ENCODE results near the gene IRF2BP2.

The IRF2BP2 gene

DNA sequence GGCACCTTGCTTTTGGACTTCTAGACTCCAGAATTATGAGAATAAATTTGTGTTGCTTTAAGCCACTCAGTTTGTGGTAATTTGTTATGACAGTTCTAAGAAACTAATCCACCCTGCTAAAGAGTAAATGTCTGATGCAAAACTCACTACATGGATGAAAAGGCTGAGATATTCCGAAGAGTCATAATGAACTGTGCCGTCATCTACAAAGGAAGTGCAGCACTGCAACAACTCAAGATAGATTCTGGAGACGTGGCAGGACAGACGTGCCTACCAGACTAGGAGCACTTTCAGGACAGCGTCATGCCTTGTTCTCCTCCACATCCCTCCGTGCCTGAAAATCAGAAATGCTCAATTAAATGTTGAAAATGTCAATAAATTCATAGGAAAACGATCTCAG, 24.4 kb upstream of the IRF2BP2 start:
- DNase-seq (ENCODE audit: low read depth in 3 of 3): no peak

DNA sequence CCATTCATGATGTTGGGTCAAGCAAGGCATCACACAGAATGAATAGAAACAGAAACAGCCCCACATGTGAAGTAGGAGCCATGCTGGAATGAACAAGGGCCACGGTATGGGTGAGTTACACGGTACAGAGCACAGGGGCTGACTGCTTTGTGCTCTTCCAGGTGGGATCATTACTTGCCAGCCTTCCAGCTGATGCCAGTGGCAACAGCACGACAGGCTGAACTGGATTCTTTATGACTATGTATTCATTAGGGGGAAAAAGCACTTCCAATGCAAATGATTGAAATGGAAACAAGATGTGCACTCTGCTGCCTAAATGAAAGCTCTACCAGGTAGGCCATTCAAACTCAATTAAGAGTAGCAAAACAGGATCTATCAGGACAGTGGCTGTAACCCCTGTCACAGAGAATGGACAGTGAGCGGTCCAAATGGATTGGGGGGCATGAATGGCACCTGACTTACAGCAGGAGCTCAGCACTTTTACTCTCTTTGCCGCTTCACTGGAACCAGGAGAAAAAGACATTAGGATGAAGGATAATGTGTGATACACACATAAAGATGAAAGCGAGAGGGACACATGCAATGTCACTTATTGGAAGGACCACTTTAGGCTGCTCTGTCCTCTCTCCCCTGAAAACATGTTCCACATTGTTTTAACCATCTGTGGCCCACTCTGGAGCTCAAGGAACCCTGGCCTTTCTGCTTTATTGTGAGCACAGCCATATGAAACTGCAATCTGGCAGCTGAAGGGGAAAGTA, 23.4 kb upstream of the IRF2BP2 start:
- no peak for DNase-seq (ENCODE audit: low read depth in 3 of 3)

- DNase-seq (ENCODE audit: low read depth in 3 of 3): no peak
Measured at GRCh38 chr1:234632225-234632624, 22.2 kb upstream of the IRF2BP2 start.

- no peak for DNase-seq (ENCODE audit: low read depth in 3 of 3)
Measured at GRCh38 chr1:234631721-234632125, 21.7 kb upstream of the IRF2BP2 start.

DNA sequence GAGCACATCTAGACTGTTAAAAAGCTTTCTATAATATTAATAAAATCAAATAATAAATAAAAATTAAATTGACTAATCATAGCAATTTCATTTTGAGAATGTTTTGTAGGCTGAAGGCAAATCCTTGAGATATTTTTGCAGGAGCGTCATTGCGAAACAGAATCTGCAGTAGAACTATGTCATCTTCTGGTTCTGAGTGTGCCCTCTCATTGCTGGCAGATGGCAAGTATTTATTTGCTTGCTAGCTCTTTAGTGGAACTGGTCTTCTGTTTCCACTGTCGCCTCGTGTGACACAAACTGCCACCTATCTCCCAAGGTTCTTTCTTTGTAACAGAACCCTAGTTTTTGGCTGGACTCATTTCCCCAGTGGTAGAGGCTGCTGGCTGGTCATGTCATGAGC, 19.0 kb upstream of the IRF2BP2 start:
- DNase-seq (ENCODE audit: low read depth in 3 of 3): no peak

DNA sequence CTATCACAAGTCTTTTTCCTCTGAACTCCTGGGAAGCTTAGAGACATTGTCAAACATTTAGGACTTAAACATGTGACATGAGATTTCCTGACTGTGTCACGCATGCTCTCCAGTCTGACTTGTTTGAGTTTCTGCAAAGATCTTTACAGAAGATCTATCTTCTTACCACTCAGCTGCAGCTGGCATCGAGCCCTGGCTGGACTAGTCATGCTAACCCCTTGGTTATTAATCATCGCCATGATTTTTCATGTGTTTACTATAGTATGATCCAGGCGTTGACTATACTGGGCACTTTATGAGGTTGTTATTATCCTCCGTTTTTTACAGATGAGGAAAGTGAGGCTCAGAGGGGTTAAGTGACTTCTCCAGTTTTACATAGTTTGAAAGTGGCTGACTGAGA, 18.1 kb upstream of the IRF2BP2 start:
- DNase-seq (ENCODE audit: low read depth in 3 of 3): no peak

GRCh38 chr1:234627009-234627950, 17.3 kb upstream of the IRF2BP2 start:
- no peak for DNase-seq (ENCODE audit: low read depth in 3 of 3)

DNA sequence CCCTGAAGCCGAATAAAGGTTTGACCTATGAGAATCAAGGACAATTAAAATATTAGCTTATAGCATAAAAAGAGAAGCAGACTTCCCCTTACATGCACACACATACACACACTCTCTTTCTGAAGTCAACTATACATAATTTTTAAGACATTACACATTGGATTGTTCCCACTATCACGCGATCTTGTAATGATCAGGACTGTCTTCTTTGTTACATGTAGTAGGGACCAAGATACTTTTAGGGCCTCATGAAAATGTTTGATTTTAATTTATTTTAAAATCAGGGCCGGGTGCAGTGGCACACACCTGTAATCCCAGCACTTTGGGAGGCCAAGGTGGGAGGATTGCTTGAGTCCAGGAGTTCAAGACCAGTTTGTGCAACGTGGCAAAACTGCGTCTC, 16.4 kb upstream of the IRF2BP2 start:
- DNase-seq (ENCODE audit: low read depth in 3 of 3): no peak

GRCh38 chr1:234624724-234625117, 14.7 kb upstream of the IRF2BP2 start:
- DNase-seq (ENCODE audit: low read depth in 3 of 3): no peak

GRCh38 chr1:234621657-234622335, 11.8 kb upstream of the IRF2BP2 start:
- no peak for DNase-seq (ENCODE audit: low read depth in 3 of 3)

DNA sequence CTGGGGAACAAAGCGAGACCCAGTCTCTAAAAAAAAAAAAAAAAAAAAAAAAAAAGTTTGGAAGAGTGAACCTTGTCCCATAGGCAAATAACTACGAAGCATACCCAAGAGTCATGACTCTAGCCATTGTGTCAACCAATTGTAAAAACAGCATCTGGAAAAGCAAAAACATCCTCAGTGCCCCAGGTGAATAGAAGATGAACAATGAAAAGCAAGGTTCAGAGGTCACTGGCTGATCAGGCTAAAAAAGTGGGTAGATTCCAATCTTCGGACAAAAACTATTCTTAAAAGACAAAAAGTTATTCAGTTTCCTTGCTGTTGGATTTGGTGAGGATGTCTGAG, 11.1 kb upstream of the IRF2BP2 start:
- no peak for DNase-seq (ENCODE audit: low read depth in 3 of 3)

DNA sequence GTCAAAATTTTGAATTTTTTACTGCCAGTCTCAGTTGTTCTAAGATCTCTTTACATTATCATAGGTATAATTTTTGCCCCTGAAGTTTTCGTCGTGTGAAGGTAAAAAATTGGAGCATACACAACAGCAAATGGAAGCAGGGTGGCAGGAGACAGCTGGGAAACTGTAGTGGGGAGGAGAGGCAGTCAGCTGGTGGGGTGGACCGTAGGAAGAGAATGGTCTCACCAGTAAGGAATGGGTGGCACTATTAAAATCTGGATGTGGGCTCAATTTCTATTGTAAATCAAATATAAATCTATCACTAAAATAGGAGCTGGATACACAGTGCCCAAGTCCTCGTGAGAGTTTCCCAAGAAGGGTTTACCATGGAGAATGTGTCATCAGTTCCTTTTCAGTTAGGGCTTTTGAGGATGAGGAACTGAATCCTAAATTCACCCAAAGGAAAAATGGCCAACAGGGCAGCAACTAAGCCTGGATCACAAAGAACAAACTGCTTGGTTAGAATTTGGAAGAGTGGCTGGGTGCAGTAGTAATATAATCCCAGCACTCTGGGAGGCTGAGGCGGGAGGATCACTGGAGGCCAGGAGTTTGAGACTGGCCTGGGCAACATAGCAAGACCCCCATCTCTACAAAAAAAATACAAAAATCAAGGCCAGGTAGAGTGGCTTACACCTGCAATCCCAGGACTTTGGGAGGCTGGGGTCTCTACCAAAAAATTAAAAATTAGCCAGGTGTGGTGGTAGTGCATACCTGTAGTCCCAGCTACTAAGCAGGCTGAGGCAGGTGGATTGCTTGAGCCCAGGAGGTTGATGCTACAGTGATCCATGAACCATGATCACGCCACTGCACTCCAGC, 10.5 kb upstream of the IRF2BP2 start:
- DNase-seq (ENCODE audit: low read depth in 3 of 3): no peak

DNA sequence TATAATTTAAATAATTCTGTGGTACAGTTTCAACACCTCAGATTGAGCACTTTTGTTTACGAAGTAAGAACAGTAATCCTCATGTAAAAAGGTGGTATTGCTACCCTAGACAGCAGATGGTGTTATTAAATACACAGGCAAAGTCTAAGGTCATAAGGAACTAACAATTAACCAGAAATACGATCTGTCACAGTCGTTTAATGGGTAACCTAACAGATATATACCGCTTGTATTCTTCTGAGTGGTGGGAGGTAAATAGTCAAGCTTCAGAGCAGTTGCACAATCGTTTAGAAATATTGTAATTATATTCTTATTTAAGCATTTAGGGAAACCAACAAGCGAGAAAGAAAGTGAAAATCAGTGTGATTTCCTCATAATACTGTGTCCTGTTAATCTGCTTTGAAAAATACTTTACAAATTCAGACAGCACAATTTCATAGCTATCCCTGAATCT, 9.8 kb upstream of the IRF2BP2 start:
- DNase-seq (ENCODE audit: low read depth in 3 of 3): no peak

DNA sequence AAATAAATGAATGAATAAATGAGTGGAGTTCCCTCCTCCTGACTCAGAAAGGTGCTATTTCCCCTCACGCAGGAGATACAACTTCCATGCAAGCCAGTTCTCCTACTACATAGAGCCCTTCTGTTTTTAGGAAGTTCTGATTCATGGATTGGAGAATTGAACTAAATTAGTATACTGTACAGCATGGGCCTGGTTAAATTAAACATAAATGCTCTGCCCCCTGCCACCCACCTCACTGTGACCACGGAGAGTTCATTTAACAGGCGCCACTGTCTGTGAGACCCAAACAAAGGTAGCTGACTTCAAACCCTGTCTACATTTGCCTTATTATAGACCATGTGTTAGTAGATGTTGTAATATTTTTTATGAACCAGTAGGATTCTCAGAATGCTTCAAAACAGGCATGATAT, 9.1 kb upstream of the IRF2BP2 start:
- DNase-seq (ENCODE audit: low read depth in 3 of 3): no peak

GRCh38 chr1:234618737-234619049, 8.7 kb upstream of the IRF2BP2 start:
- DNase-seq (ENCODE audit: low read depth in 3 of 3): no peak

DNA sequence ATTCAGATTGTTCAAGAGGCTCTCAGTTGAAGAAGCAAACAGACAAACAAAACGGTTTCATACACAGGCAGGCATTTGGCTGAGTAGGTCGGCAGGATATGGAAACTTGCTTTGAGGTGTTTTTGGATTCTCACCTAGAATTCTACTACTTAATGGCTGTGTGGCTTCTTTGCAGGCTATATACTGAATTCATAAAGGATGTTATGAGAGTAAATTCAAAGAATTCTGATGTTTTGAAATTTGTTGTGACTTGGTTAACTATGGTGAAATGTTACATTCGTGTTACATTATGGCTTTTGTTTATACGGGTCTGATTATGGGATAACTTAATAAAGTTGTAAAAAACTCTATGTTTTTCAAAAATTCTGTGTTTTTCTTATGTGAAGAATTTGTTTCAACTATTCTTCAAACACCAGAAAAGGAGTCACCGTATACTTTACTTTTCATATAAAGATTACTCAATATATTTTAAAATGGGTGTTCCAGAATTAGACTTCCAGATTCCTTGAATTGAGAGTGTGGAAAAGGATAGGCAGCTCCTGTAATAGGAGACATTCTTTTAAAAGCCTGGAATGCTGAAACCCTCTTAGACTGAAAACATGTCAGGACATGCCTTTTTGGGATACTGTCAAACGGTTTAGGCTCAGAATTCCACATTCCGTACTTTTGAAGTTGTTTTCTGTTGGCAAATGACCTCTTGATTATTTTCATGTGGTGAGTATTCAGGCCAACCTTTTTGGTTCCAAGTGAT, 8.2 kb upstream of the IRF2BP2 start:
- no peak for DNase-seq (ENCODE audit: low read depth in 3 of 3)

DNA sequence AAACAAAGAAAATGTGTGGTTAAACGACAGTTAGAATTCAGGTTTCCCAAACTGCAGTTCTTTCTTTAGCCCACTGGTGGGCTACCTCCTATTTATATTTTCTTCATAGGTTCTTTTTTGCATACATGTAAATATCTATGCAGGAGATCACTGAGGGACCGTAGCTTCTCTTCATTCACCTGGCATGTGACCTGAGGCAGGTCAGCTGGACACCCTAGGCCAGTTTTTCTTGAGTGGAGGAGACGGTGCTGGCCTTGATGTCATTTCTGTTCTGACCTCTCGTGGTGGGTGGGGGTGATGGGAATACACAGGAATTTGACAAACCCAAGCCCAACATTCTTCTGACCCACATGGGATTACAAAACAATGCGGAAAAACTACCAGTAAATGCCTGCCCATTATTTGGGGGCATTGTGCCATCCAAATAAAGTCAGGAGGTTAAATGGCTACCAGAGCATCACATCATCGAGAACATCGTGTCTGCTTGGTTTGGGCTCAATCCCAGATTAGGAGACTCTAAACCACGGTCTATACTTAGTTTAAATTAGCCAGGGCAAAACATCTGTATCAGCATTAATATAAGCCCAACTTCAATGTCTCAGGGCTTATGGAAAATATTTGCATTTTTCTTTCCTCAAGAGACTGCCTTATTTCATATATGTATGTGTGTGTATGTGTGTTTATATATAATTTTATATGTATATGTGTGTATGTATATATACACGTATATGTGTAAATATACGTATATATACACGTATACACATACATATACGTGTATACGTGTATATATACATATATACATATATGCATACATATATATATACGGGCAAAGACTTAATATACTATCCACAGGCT, 7.4 kb upstream of the IRF2BP2 start:
- no peak for DNase-seq (ENCODE audit: low read depth in 3 of 3)

GRCh38 chr1:234616644-234617043, 6.7 kb upstream of the IRF2BP2 start:
- DNase-seq (ENCODE audit: low read depth in 3 of 3): no peak

GRCh38 chr1:234614081-234614489, 4.1 kb upstream of the IRF2BP2 start:
- no peak for DNase-seq (ENCODE audit: low read depth in 3 of 3)
